Chondrocyte (in vitro differentiated cells): ENCODE data around the gene MPZL2. TPM values are rescaled to one million over a fixed set of nuclear protein-coding genes. Genes with fewer than 3 reads are reported as not detected.
A peak's percentile ranks its signal among the peaks of the same experiment; 100 is the strongest.

ENCODE experiments used
- DNase-seq: peaks from one replicate; pipeline ENCODE4 v3.0.0; 2021; ENCODE audit warnings: mixed read lengths, low spot score
- H3K27ac Mint-ChIP-seq: one replicate; pipeline ENCODE4 v1.8.0; 2021; ENCODE audit warnings: mild to moderate bottlenecking, moderate library complexity, mixed read lengths; ENCODE audit not compliant: unreplicated experiment
- H3K27me3 Mint-ChIP-seq: 2 replicates; pipeline ENCODE4 v1.8.0; 2021; ENCODE audit warnings: low read depth, mixed read lengths
- H3K36me3 Mint-ChIP-seq: 2 replicates; pipeline ENCODE4 v1.8.0; 2021; ENCODE audit warnings: low read depth, mixed read lengths
- H3K4me1 Mint-ChIP-seq: 2 replicates; pipeline ENCODE4 v1.8.0; 2021; ENCODE audit warnings: low read depth, mild to moderate bottlenecking, mixed read lengths
- H3K4me3 Mint-ChIP-seq: one replicate; pipeline ENCODE4 v1.8.0; 2021; ENCODE audit warnings: mild to moderate bottlenecking, moderate library complexity, mixed read lengths; ENCODE audit not compliant: unreplicated experiment
- H3K9me3 Mint-ChIP-seq: 2 replicates; pipeline ENCODE4 v1.8.0; 2021; ENCODE audit warnings: low read depth, mixed read lengths
- total RNA-seq: library from RNA; stranded (reverse); gene quantifications from 3 replicates; pipeline ENCODE4 v1.2.1, GENCODE V29; 2021
- TF ChIP-seq, protein P1 (sequence below): fragments of 200-600 bp; sonication (generic); IDR thresholded peaks from 2 replicates; pipeline ENCODE4 v1.5.0; 2021; ENCODE audit warnings: antibody characterized with exemption, mild to moderate bottlenecking, moderate library complexity

Gene MPZL2
- total RNA-seq, 1 donor from 2014 or later, result not detected

- H3K4me3 Mint-ChIP-seq, result peak overlapping the region; percentile 92
- peaks cover 10% of the 10 kb centered on the region for H3K9me3 Mint-ChIP-seq
- H3K27ac Mint-ChIP-seq, result peak overlapping the region; percentile 79
- H3K4me1 Mint-ChIP-seq, result peaks cover 11% of the 10 kb centered on the region
- H3K36me3 Mint-ChIP-seq, result peaks cover 5% of the 10 kb centered on the region
- H3K27me3 Mint-ChIP-seq, result peaks cover 39% of the 10 kb centered on the region
- TF ChIP-seq, protein P1, sequence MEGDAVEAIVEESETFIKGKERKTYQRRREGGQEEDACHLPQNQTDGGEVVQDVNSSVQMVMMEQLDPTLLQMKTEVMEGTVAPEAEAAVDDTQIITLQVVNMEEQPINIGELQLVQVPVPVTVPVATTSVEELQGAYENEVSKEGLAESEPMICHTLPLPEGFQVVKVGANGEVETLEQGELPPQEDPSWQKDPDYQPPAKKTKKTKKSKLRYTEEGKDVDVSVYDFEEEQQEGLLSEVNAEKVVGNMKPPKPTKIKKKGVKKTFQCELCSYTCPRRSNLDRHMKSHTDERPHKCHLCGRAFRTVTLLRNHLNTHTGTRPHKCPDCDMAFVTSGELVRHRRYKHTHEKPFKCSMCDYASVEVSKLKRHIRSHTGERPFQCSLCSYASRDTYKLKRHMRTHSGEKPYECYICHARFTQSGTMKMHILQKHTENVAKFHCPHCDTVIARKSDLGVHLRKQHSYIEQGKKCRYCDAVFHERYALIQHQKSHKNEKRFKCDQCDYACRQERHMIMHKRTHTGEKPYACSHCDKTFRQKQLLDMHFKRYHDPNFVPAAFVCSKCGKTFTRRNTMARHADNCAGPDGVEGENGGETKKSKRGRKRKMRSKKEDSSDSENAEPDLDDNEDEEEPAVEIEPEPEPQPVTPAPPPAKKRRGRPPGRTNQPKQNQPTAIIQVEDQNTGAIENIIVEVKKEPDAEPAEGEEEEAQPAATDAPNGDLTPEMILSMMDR, result no peak
- DNase-seq, result no peak
These were observed 11.4 kb downstream of the MPZL2 start for GRCh38 chr11:118252688-118253087.

DNA sequence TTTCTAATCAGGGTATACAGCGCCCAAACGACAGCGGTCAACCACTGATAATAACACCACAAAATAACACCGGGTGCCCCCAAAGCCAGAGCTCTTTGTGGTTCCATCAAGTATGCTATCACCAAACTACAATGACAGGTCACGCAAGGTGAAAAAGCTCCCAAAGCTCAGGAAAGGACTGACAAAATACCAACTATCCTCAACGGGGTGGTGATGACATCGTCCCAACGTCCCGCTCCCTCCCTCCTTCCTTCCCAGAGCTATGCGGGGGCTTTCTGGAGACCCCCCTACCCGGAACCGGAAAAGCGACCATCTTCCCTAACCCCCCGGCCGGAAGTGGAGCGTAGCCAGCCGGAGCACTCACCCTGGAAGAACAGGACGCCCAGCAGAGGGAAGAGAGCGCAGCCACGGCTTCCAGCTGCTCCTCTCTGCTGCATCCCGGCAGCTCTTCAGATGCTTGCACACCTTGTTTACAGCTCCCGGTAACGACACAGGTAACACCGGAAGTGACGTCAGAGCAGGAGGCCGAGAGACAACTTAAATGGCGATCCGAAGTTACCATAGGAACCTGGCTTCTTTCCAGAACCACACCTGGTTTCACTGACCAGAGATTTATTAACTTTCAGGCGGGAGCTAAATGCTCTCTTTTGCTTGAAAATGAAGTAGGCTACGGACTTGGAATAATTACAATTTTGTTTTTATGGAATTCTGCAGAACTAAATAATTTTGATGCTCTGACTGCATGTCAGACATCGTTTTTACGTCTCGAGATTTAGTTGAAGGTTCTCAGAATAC, 12.0 kb downstream of the MPZL2 start, which contains the start of gene MPZL3:
Gene MPZL3, minus strand, starts transcription at position 508 of the 795 bp plus-strand sequence. Its CDS starts 71 bp downstream, at position 437.
- Mint-ChIP-seq H3K36me3 (peaks cover 5% of the 10 kb centered on the region), H3K27me3 (peaks cover 41% of the 10 kb centered on the region), H3K9me3 (peaks cover 10% of the 10 kb centered on the region), H3K4me1 (peaks cover 11% of the 10 kb centered on the region), H3K27ac (peak within 1 kb of the TSS; percentile 79), H3K4me3 (peak within 1 kb of the TSS; percentile 92)
- no peak for DNase-seq
- TF ChIP-seq, protein P1, result no peak

DNA sequence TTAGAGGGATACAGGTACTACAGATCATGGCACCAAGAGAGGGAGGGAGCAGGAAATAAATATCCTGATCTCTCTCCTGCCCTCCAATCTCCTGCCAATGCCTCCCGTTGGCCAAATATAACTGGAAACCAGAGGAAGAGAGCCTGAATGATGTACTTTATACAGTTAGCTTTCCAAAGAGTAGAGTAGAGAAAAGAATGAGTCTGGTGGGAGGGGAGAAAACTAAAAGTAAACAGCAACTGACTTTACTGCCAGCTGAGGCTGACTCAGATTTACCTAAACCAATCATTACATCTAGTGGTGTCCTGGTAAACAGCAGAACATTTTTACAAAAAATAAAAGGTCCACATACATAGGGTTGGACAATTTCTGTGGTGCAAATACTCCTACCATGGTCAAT, 17.1 kb downstream of the MPZL2 start:
- TF ChIP-seq, protein P1, result no peak
- DNase-seq, result no peak
- H3K4me3 Mint-ChIP-seq, result no peak overlapping the region
- H3K4me1 Mint-ChIP-seq, result peaks cover 5% of the 10 kb centered on the region
- H3K27me3 Mint-ChIP-seq, result peaks cover 52% of the 10 kb centered on the region
- H3K36me3 Mint-ChIP-seq, result peaks cover 3% of the 10 kb centered on the region
- no peak overlapping the region for H3K27ac Mint-ChIP-seq
- peaks cover 4% of the 10 kb centered on the region for H3K9me3 Mint-ChIP-seq

- Mint-ChIP-seq H3K27ac (no peak overlapping the region), H3K9me3 (no peaks in the 10 kb centered on the region), H3K27me3 (peaks cover 58% of the 10 kb centered on the region), H3K36me3 (peaks cover 3% of the 10 kb centered on the region), H3K4me1 (peaks cover 6% of the 10 kb centered on the region), H3K4me3 (no peak overlapping the region)
- TF ChIP-seq, protein P1, result no peak
- DNase-seq, result no peak
These were observed 18.0 kb downstream of the MPZL2 start for GRCh38 chr11:118245936-118246562.

DNA sequence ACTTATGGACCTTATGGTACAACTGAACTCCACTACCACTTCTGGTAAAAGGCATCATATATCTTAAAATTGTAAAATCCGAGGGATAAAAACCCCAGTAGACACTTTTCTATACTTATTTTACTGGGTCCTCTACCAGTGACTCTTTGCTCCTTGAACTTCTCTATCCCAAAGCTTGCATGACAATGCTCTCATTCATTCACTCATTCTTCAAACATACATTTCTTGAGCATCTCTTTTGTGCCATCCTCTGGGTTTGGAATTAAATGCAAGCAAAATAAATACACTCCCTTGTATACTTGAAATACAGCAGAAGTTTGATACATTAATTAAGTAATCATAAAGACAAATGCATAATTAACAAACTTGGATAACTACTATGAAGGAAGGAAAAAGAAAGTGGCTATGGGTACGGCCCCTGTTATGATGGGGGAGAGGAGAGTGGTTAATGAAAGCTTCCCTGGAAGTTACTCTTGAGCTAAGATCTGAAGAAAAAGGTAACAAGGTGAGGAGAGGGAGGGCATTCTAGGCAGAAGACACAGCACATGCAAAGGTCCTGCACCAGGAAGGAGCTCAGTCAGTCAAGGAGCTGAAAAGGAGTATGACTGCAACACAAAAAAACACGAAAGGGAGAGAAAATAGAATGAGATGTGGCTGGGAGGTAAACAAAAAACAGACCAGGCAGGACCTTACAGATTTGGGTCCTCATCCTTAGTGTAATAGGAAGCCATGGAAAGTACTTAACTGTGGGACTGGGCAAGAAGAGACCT, 19.9 kb downstream of the MPZL2 start:
- peaks cover 3% of the 10 kb centered on the region for H3K36me3 Mint-ChIP-seq
- H3K27ac Mint-ChIP-seq, result no peak overlapping the region
- peaks cover 6% of the 10 kb centered on the region for H3K4me1 Mint-ChIP-seq
- H3K27me3 Mint-ChIP-seq, result peaks cover 59% of the 10 kb centered on the region
- H3K9me3 Mint-ChIP-seq, result no peaks in the 10 kb centered on the region
- DNase-seq, result no peak
- TF ChIP-seq, protein P1, result no peak
- H3K4me3 Mint-ChIP-seq, result no peak overlapping the region
